Right lobe of liver (tissue), 4 donors: ENCODE measurements around the gene WBP2.

ENCODE experiments used
- POLR2A ChIP-seq: fragments of 450-650 bp; IDR thresholded peaks from one replicate; pipeline ENCODE4 v1.6.1; 2017; ENCODE audit warnings: antibody characterized with exemption, mild to moderate bottlenecking
- TF ChIP-seq, protein P1 (sequence below), 4 donors: fragments of 200-600 bp in 3 of 4; fragments of 450-650 bp in 1 of 4; IDR thresholded peaks; one replicate each; pipeline versions ENCODE4 v1.5.1 to v1.8.0; 2016 to 2022; ENCODE audit warnings: antibody characterized with exemption in 4 of 4, mild to moderate bottlenecking in 2 of 4
- donor health status: DM: no; HTN: no; CAD: no.
- donor health status: DM: no; HTN: no; CAD: no.
- donor health status: DM: no; HTN: yes; CAD: no.

GRCh38 chr17:75839942-75840798 is 15.0 kb downstream of the WBP2 start:
- no peak for TF ChIP-seq POLR2A
- TF ChIP-seq, protein P1, sequence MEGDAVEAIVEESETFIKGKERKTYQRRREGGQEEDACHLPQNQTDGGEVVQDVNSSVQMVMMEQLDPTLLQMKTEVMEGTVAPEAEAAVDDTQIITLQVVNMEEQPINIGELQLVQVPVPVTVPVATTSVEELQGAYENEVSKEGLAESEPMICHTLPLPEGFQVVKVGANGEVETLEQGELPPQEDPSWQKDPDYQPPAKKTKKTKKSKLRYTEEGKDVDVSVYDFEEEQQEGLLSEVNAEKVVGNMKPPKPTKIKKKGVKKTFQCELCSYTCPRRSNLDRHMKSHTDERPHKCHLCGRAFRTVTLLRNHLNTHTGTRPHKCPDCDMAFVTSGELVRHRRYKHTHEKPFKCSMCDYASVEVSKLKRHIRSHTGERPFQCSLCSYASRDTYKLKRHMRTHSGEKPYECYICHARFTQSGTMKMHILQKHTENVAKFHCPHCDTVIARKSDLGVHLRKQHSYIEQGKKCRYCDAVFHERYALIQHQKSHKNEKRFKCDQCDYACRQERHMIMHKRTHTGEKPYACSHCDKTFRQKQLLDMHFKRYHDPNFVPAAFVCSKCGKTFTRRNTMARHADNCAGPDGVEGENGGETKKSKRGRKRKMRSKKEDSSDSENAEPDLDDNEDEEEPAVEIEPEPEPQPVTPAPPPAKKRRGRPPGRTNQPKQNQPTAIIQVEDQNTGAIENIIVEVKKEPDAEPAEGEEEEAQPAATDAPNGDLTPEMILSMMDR (IDR thresholded peaks at IDR 0.05) = no peak
